ENCODE data around the gene SDK2.

DNA sequence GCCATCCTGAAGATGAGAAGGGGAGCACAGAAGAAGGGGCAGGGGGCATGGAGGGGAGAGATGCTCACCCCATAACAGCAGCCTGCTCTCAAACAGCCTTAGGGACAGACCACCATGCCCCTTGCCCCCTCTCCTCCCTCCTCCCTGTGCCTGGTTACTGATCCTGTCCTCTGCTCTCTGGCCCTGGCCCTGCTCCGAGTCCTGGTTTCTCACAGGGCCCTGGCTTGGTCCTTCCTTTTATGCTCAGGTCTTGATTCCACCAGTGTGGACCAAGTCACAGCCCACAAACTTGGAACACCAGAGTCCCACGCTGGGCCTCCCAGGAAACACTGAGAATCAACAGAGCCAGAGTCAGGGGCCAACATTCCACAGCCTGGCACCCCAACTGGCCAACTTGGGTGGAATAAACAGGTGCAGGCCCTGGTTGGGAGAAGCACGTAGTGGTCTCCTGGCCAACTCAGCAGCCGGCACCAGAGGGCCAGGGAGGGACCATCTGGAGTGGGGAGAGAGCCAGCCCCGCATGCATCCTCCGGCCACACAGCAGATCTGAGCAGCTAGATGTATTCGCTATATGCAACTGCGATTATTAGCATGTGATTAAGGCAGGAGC is 287.6 kb downstream of the SDK2 start:
- TF ChIP-seq ZNF157 (tag by site-specific recombination; IDR thresholded peaks at IDR 0.05) (no peak), ZNF670 (tag by site-specific recombination; IDR thresholded peaks at IDR 0.05; ENCODE audit: low read depth) (no peak), FEZF1 (tag by site-specific recombination; IDR thresholded peaks at IDR 0.05) (no peak), ZNF785 (tag by site-specific recombination; IDR thresholded peaks at IDR 0.05) (no peak)
- TF ChIP-seq, protein P1, sequence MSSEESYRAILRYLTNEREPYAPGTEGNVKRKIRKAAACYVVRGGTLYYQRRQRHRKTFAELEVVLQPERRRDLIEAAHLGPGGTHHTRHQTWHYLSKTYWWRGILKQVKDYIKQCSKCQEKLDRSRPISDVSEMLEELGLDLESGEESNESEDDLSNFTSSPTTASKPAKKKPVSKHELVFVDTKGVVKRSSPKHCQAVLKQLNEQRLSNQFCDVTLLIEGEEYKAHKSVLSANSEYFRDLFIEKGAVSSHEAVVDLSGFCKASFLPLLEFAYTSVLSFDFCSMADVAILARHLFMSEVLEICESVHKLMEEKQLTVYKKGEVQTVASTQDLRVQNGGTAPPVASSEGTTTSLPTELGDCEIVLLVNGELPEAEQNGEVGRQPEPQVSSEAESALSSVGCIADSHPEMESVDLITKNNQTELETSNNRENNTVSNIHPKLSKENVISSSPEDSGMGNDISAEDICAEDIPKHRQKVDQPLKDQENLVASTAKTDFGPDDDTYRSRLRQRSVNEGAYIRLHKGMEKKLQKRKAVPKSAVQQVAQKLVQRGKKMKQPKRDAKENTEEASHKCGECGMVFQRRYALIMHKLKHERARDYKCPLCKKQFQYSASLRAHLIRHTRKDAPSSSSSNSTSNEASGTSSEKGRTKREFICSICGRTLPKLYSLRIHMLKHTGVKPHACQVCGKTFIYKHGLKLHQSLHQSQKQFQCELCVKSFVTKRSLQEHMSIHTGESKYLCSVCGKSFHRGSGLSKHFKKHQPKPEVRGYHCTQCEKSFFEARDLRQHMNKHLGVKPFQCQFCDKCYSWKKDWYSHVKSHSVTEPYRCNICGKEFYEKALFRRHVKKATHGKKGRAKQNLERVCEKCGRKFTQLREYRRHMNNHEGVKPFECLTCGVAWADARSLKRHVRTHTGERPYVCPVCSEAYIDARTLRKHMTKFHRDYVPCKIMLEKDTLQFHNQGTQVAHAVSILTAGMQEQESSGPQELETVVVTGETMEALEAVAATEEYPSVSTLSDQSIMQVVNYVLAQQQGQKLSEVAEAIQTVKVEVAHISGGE (tag by site-specific recombination; conservative IDR thresholded peaks at IDR 0.05; ENCODE audit: low read depth): no peak
- TF ChIP-seq, protein P2, sequence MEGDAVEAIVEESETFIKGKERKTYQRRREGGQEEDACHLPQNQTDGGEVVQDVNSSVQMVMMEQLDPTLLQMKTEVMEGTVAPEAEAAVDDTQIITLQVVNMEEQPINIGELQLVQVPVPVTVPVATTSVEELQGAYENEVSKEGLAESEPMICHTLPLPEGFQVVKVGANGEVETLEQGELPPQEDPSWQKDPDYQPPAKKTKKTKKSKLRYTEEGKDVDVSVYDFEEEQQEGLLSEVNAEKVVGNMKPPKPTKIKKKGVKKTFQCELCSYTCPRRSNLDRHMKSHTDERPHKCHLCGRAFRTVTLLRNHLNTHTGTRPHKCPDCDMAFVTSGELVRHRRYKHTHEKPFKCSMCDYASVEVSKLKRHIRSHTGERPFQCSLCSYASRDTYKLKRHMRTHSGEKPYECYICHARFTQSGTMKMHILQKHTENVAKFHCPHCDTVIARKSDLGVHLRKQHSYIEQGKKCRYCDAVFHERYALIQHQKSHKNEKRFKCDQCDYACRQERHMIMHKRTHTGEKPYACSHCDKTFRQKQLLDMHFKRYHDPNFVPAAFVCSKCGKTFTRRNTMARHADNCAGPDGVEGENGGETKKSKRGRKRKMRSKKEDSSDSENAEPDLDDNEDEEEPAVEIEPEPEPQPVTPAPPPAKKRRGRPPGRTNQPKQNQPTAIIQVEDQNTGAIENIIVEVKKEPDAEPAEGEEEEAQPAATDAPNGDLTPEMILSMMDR (tag by site-specific recombination; IDR thresholded peaks at IDR 0.05): no peak
